HEK293 (cell line): ENCODE results near the gene EVI2B.

Experiments used
- CTCF ChIA-PET: fragments of 350-600 bp; formaldehyde crosslinking; extraction: SDS; loops from one replicate; lab custom pipeline; 2021; ENCODE audit warnings: antibody characterized with exemption; lab: Yijun Ruan, JAX
- POLR2A ChIA-PET: fragments of 300-600 bp; formaldehyde crosslinking; extraction: SDS; loops from one replicate; lab custom pipeline; 2020; ENCODE audit warnings: antibody characterized with exemption, inconsistent platforms; lab: Yijun Ruan, JAX
- H3K27ac ChIP-seq: fragments of 200-500 bp; sonication (Bioruptor generic); 2 replicates; pipeline ENCODE4 v1.5.1; 2014; ENCODE audit warnings: low read depth, low read length, control low read depth, inconsistent platforms; ENCODE audit errors: extremely low read depth
- H3K36me3 ChIP-seq, 2 experiments: fragments of 200-500 bp in 1 of 2; sonication (Bioruptor generic) in 1 of 2; 1 replicate in 1 of 2; 2 replicates in 1 of 2; pipeline ENCODE4 v1.5.1; 2014 to 2017; ENCODE audit warnings: inconsistent platforms in 2 of 2, low read length in 2 of 2; ENCODE audit not compliant: control insufficient read depth in 2 of 2, insufficient read depth in 1 of 2
- H3K4me1 ChIP-seq: fragments of 200-500 bp; sonication (Bioruptor generic); 2 replicates; pipeline ENCODE4 v1.5.1; 2014; ENCODE audit warnings: mild to moderate bottlenecking, low read length, inconsistent platforms; ENCODE audit not compliant: control insufficient read depth, insufficient read depth
- H3K4me3 ChIP-seq: 2 replicates; pipeline ENCODE4 v1.5.1; 2011; ENCODE audit warnings: low read depth, mild to moderate bottlenecking, control low read depth, low read length, moderate library complexity
- H3K9me3 ChIP-seq: fragments of 200-500 bp; sonication (Bioruptor generic); 2 replicates; pipeline ENCODE4 v1.5.1; 2014; ENCODE audit warnings: low read depth, low read length, inconsistent platforms; ENCODE audit not compliant: control insufficient read depth, insufficient read depth
- YY2 ChIP-seq: fragments of 450-650 bp; formaldehyde crosslinking; IDR thresholded peaks from 2 replicates; pipeline ENCODE4 v1.5.1; 2016; ENCODE audit warnings: missing biosample characterization, missing genetic modification characterization
- ZFP69B ChIP-seq: fragments of 450-650 bp; formaldehyde crosslinking; IDR thresholded peaks from 2 replicates; pipeline ENCODE4 v1.5.1; 2016; ENCODE audit warnings: missing biosample characterization, missing genetic modification characterization
- ZNF155 ChIP-seq: fragments of 450-650 bp; formaldehyde crosslinking; IDR thresholded peaks from 2 replicates; pipeline ENCODE4 v1.5.1; 2016; ENCODE audit warnings: missing biosample characterization, missing genetic modification characterization
- ZNF223 ChIP-seq: fragments of 450-650 bp; formaldehyde crosslinking; IDR thresholded peaks from 2 replicates; pipeline ENCODE4 v1.5.1; 2016; ENCODE audit warnings: missing biosample characterization, missing genetic modification characterization
- ZNF274 ChIP-seq, 2 experiments: fragments of 200-500 bp in 1 of 2; fragments of 450-650 bp in 1 of 2; sonication (Bioruptor generic) in 1 of 2; formaldehyde crosslinking in 1 of 2; IDR thresholded peaks; 2 replicates each; pipeline versions ENCODE4 v1.5.1 to v1.6.1; 2014 to 2016; ENCODE audit warnings: borderline replicate concordance in 1 of 2, inconsistent platforms in 1 of 2, low read length in 1 of 2, missing biosample characterization in 1 of 2, missing genetic modification characterization in 1 of 2
- ZNF391 ChIP-seq: fragments of 450-650 bp; formaldehyde crosslinking; IDR thresholded peaks from 2 replicates; pipeline ENCODE4 v1.5.1; 2016; ENCODE audit warnings: low read depth, missing biosample characterization, missing genetic modification characterization, borderline replicate concordance
- ZNF394 ChIP-seq: fragments of 450-650 bp; formaldehyde crosslinking; IDR thresholded peaks from 2 replicates; pipeline ENCODE4 v1.5.1; 2016; ENCODE audit warnings: missing biosample characterization, missing genetic modification characterization, mild to moderate bottlenecking, moderate library complexity, borderline replicate concordance
- ZNF555 ChIP-seq: fragments of 450-650 bp; formaldehyde crosslinking; conservative IDR thresholded peaks from 2 replicates; pipeline ENCODE4 v1.5.1; 2017; ENCODE audit warnings: missing biosample characterization, mild to moderate bottlenecking, missing genetic modification characterization, inconsistent platforms
- ZNF623 ChIP-seq: fragments of 450-650 bp; formaldehyde crosslinking; IDR thresholded peaks from 2 replicates; pipeline ENCODE4 v1.5.1; 2016; ENCODE audit warnings: missing biosample characterization, missing genetic modification characterization
- ZNF660 ChIP-seq: fragments of 450-650 bp; IDR thresholded peaks from 2 replicates; pipeline ENCODE4 v1.5.1; 2018; ENCODE audit warnings: missing biosample characterization, mild to moderate bottlenecking, missing genetic modification characterization
- ZNF76 ChIP-seq: fragments of 450-650 bp; formaldehyde crosslinking; IDR thresholded peaks from 2 replicates; pipeline ENCODE4; 2016; ENCODE audit warnings: low read depth, missing biosample characterization, missing genetic modification characterization, borderline replicate concordance
- ZNF776 ChIP-seq: fragments of 450-650 bp; formaldehyde crosslinking; IDR thresholded peaks from 2 replicates; pipeline ENCODE4 v1.5.0; 2017; ENCODE audit warnings: missing biosample characterization, missing genetic modification characterization, borderline replicate concordance
- TF ChIP-seq, protein P1 (sequence below): fragments of 450-650 bp; formaldehyde crosslinking; IDR thresholded peaks from 2 replicates; pipeline ENCODE4 v1.5.1; 2016; ENCODE audit warnings: missing biosample characterization, missing genetic modification characterization, borderline replicate concordance
- TF ChIP-seq, protein P2 (sequence below): sonication (generic); formaldehyde crosslinking; IDR thresholded peaks from 2 replicates; pipeline ENCODE4 v1.8.1; 2022; ENCODE audit warnings: mild to moderate bottlenecking, moderate library complexity, missing genetic modification reagents
- TF ChIP-seq, protein P3 (sequence below): fragments of 450-650 bp; formaldehyde crosslinking; conservative IDR thresholded peaks from 2 replicates; pipeline ENCODE4 v1.5.1; 2016; ENCODE audit warnings: low read depth, missing biosample characterization, missing genetic modification characterization
- TF ChIP-seq, protein P4 (sequence below): fragments of 450-650 bp; formaldehyde crosslinking; IDR thresholded peaks from 2 replicates; pipeline ENCODE4 v1.5.1; 2016; ENCODE audit warnings: missing biosample characterization, missing genetic modification characterization
- TF ChIP-seq, protein P5 (sequence below): fragments of 450-650 bp; formaldehyde crosslinking; IDR thresholded peaks from 2 replicates; pipeline ENCODE4 v1.5.1; 2016; ENCODE audit warnings: missing biosample characterization, missing genetic modification characterization

Gene EVI2B

DNA sequence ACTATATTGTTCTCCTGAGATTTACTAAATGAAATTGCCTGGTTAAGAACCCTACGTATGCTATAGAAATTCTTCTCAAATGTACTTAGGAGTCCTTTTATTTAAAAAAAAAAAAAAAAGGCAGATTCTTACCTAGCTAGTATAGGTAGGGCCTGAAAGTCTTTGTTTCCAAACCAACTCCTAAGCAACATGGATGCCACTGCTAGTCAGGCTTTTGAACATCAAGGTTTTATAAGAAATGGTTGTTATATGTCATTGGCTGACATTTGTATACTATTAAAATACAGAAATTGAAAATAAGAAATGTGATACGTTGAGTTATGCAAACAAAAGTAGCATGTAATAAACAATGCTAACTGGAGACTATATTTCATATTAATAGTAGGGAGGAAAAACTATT, 6.4 kb upstream of the EVI2B start (continued):
- TF ChIP-seq, protein P1, sequence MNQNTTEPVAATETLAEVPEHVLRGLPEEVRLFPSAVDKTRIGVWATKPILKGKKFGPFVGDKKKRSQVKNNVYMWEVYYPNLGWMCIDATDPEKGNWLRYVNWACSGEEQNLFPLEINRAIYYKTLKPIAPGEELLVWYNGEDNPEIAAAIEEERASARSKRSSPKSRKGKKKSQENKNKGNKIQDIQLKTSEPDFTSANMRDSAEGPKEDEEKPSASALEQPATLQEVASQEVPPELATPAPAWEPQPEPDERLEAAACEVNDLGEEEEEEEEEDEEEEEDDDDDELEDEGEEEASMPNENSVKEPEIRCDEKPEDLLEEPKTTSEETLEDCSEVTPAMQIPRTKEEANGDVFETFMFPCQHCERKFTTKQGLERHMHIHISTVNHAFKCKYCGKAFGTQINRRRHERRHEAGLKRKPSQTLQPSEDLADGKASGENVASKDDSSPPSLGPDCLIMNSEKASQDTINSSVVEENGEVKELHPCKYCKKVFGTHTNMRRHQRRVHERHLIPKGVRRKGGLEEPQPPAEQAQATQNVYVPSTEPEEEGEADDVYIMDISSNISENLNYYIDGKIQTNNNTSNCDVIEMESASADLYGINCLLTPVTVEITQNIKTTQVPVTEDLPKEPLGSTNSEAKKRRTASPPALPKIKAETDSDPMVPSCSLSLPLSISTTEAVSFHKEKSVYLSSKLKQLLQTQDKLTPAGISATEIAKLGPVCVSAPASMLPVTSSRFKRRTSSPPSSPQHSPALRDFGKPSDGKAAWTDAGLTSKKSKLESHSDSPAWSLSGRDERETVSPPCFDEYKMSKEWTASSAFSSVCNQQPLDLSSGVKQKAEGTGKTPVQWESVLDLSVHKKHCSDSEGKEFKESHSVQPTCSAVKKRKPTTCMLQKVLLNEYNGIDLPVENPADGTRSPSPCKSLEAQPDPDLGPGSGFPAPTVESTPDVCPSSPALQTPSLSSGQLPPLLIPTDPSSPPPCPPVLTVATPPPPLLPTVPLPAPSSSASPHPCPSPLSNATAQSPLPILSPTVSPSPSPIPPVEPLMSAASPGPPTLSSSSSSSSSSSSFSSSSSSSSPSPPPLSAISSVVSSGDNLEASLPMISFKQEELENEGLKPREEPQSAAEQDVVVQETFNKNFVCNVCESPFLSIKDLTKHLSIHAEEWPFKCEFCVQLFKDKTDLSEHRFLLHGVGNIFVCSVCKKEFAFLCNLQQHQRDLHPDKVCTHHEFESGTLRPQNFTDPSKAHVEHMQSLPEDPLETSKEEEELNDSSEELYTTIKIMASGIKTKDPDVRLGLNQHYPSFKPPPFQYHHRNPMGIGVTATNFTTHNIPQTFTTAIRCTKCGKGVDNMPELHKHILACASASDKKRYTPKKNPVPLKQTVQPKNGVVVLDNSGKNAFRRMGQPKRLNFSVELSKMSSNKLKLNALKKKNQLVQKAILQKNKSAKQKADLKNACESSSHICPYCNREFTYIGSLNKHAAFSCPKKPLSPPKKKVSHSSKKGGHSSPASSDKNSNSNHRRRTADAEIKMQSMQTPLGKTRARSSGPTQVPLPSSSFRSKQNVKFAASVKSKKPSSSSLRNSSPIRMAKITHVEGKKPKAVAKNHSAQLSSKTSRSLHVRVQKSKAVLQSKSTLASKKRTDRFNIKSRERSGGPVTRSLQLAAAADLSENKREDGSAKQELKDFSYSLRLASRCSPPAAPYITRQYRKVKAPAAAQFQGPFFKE: no peak
- TF ChIP-seq, protein P2, sequence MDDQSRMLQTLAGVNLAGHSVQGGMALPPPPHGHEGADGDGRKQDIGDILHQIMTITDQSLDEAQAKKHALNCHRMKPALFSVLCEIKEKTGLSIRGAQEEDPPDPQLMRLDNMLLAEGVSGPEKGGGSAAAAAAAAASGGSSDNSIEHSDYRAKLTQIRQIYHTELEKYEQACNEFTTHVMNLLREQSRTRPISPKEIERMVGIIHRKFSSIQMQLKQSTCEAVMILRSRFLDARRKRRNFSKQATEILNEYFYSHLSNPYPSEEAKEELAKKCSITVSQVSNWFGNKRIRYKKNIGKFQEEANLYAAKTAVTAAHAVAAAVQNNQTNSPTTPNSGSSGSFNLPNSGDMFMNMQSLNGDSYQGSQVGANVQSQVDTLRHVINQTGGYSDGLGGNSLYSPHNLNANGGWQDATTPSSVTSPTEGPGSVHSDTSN (CRISPR knock-in tag): no peak
- no peak for TF ChIP-seq YY2 (tag by site-specific recombination)
- no peak for TF ChIP-seq ZNF623 (tag by site-specific recombination)
- no peak for TF ChIP-seq ZNF223 (tag by site-specific recombination)
- TF ChIP-seq, protein P3, sequence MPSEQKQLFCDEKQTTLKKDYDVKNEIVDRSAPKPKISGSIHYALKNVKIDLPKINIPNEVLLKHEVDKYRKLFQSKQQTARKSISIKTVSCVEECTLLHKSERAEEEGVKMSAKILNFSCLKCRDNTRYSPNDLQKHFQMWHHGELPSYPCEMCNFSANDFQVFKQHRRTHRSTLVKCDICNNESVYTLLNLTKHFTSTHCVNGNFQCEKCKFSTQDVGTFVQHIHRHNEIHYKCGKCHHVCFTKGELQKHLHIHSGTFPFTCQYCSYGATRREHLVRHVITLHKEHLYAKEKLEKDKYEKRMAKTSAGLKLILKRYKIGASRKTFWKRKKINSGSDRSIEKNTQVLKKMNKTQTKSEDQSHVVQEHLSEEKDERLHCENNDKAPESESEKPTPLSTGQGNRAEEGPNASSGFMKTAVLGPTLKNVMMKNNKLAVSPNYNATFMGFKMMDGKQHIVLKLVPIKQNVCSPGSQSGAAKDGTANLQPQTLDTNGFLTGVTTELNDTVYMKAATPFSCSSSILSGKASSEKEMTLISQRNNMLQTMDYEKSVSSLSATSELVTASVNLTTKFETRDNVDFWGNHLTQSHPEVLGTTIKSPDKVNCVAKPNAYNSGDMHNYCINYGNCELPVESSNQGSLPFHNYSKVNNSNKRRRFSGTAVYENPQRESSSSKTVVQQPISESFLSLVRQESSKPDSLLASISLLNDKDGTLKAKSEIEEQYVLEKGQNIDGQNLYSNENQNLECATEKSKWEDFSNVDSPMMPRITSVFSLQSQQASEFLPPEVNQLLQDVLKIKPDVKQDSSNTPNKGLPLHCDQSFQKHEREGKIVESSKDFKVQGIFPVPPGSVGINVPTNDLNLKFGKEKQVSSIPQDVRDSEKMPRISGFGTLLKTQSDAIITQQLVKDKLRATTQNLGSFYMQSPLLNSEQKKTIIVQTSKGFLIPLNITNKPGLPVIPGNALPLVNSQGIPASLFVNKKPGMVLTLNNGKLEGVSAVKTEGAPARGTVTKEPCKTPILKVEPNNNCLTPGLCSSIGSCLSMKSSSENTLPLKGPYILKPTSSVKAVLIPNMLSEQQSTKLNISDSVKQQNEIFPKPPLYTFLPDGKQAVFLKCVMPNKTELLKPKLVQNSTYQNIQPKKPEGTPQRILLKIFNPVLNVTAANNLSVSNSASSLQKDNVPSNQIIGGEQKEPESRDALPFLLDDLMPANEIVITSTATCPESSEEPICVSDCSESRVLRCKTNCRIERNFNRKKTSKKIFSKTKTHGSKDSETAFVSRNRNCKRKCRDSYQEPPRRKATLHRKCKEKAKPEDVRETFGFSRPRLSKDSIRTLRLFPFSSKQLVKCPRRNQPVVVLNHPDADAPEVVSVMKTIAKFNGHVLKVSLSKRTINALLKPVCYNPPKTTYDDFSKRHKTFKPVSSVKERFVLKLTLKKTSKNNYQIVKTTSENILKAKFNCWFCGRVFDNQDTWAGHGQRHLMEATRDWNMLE (tag by site-specific recombination): no peak
- no peak for TF ChIP-seq ZNF76 (tag by site-specific recombination)
- no peak for TF ChIP-seq ZNF776 (tag by site-specific recombination)
- no peak for TF ChIP-seq ZNF555

DNA sequence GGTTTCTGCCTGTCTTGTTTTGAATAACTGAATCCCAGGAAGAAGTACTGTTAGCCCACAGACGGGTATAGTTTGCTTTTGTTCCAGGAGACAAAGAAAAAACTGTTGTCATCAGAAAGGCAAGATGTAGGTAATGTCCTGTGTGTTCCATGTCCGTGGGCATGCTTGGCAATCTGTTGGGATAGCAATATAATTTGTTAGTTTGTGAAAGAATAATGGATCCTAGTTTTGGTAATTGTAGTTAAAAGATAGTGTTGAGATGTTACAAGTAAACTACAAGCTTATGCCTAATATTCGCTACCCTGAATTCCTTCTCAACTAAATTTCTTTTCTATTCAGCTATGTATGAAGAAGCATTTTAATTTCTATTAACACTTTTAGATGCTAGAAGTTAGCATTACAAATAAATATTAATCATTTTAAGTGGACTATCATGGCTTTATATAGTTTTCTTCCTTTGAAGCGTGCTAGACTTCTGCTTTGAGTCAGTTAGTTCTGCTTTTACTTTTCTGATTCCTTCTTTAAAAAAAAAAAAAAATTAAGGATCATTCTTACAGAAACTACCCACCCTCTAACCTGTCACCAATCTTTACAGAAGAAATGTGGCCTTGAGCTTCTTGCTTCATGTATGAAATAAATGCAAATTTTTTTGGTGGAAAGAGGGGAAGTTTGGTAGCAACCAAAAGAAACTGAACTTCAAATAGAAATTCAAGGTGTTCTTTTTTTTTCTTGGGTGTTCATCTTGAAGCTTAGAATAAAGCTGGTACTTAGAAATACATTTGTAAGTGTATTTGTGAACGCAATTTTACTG, 5.2 kb upstream of the EVI2B start:
- Histone ChIP-seq H3K9me3 (no peaks in the 10 kb centered on the region), H3K27ac (no peak overlapping the region), H3K4me3 (no peak overlapping the region), H3K4me1 (peaks cover 5% of the 10 kb centered on the region; the same call in 1 of the 2 replicates), H3K36me3 (no peaks in the 10 kb centered on the region; a peak in 1 of 3 replicates)
- POLR2A ChIA-PET: no interaction called here
- CTCF ChIA-PET: interaction anchor here (0.6 to 1.4 kb wide), 4 partner anchors 12 to 199 kb away, joined by 3 to 8 read pairs (median 4); no protein-coding TSS in a partner anchor
- no peak for TF ChIP-seq ZNF391 (tag by site-specific recombination)
- TF ChIP-seq ZNF555: no peak
- no peak for TF ChIP-seq ZNF155
- no peak for TF ChIP-seq ZFP69B (tag by site-specific recombination)
- TF ChIP-seq ZNF394 (tag by site-specific recombination): no peak
- TF ChIP-seq, protein P4, sequence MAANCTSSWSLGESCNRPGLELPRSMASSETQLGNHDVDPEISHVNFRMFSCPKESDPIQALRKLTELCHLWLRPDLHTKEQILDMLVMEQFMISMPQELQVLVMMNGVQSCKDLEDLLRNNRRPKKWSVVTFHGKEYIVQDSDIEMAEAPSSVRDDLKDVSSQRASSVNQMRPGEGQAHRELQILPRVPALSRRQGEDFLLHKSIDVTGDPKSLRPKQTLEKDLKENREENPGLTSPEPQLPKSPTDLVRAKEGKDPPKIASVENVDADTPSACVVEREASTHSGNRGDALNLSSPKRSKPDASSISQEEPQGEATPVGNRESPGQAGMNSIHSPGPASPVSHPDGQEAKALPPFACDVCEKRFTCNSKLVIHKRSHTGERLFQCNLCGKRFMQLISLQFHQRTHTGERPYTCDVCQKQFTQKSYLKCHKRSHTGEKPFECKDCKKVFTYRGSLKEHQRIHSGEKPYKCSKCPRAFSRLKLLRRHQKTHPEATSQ: no peak
- TF ChIP-seq, protein P5, sequence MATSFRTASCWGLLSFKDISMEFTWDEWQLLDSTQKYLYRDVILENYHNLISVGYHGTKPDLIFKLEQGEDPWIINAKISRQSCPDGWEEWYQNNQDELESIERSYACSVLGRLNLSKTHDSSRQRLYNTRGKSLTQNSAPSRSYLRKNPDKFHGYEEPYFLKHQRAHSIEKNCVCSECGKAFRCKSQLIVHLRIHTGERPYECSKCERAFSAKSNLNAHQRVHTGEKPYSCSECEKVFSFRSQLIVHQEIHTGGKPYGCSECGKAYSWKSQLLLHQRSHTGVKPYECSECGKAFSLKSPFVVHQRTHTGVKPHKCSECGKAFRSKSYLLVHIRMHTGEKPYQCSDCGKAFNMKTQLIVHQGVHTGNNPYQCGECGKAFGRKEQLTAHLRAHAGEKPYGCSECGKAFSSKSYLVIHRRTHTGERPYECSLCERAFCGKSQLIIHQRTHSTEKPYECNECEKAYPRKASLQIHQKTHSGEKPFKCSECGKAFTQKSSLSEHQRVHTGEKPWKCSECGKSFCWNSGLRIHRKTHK: no peak
- no peak for TF ChIP-seq ZNF660 (tag by site-specific recombination)
- TF ChIP-seq ZNF274 (IDR thresholded peaks at IDR 0.05; ENCODE audit: low read length): no peak
- TF ChIP-seq ZNF274 (tag by site-specific recombination; IDR thresholded peaks at IDR 0.05; ENCODE audit: borderline replicate concordance): no peak
